Gastroesophageal sphincter (tissue), 3 donors: ENCODE measurements around the gene BRINP2.

Experiments used
- POLR2A ChIP-seq, 2 donors: fragments of 450-650 bp; IDR thresholded peaks; one replicate each; pipeline ENCODE4 v1.6.1; 2017; ENCODE audit warnings: antibody characterized with exemption in 2 of 2, mild to moderate bottlenecking in 2 of 2, moderate library complexity in 1 of 2
- TF ChIP-seq, protein P1 (sequence below), 4 experiments: fragments of 200-600 bp in 2 of 4; fragments of 450-650 bp in 2 of 4; sonication (generic) in 1 of 4; IDR thresholded peaks; one replicate each; pipeline ENCODE4 v1.5.1; 2017 to 2019; ENCODE audit warnings: antibody characterized with exemption in 4 of 4, mild to moderate bottlenecking in 2 of 4, moderate library complexity in 2 of 4

DNA sequence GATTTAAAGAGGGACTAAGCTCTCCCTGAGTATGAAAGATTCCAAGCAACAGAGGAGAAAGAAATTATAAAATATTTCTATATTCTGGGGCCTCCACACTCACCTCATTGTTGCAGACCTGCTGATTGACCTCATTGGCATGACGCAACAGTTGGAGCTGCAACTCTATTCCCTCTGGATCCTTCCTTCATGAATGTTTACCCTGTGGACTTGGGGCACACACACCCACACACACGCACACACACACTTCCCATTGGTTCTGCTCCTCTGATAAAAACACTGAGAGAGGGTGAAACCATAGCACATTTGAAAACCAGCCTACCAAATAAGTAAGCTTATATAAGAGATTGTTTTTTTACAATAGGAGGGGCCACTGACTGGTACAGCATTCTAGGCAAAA is 159.1 kb downstream of the BRINP2 start:
- TF ChIP-seq, protein P1, sequence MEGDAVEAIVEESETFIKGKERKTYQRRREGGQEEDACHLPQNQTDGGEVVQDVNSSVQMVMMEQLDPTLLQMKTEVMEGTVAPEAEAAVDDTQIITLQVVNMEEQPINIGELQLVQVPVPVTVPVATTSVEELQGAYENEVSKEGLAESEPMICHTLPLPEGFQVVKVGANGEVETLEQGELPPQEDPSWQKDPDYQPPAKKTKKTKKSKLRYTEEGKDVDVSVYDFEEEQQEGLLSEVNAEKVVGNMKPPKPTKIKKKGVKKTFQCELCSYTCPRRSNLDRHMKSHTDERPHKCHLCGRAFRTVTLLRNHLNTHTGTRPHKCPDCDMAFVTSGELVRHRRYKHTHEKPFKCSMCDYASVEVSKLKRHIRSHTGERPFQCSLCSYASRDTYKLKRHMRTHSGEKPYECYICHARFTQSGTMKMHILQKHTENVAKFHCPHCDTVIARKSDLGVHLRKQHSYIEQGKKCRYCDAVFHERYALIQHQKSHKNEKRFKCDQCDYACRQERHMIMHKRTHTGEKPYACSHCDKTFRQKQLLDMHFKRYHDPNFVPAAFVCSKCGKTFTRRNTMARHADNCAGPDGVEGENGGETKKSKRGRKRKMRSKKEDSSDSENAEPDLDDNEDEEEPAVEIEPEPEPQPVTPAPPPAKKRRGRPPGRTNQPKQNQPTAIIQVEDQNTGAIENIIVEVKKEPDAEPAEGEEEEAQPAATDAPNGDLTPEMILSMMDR (IDR thresholded peaks at IDR 0.05): no peak
- TF ChIP-seq POLR2A (IDR thresholded peaks at IDR 0.05): no peak
